Measurements from ENCODE around the gene TMEM38B.

Gene TMEM38B

DNA sequence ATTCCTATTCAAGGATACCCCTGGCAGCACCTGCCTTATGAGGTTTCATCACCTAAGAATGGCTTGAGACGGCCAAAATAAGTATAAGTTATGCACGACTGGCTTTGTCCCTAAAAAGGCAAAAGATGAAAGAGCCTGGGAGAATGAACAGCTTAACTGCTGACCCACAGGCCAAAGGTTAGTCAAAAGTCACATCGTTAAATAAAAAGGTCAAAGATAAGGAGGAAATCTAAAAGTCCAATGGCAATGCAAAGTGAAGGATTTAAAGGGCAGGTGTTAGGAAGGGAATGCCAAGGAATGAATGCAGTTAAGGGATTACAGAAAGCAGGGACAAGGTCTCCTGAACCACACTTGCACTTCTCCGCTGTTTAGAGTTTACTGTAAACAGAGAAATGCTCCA, 26.5 kb upstream of the TMEM38B start (continued):
- TF ChIP-seq, protein P1, sequence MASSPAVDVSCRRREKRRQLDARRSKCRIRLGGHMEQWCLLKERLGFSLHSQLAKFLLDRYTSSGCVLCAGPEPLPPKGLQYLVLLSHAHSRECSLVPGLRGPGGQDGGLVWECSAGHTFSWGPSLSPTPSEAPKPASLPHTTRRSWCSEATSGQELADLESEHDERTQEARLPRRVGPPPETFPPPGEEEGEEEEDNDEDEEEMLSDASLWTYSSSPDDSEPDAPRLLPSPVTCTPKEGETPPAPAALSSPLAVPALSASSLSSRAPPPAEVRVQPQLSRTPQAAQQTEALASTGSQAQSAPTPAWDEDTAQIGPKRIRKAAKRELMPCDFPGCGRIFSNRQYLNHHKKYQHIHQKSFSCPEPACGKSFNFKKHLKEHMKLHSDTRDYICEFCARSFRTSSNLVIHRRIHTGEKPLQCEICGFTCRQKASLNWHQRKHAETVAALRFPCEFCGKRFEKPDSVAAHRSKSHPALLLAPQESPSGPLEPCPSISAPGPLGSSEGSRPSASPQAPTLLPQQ (tag by site-specific recombination; IDR thresholded peaks at IDR 0.05): no peak
- TF ChIP-seq CTCF (tag by site-specific recombination; IDR thresholded peaks at IDR 0.05): no peak
- TF ChIP-seq, protein P2, sequence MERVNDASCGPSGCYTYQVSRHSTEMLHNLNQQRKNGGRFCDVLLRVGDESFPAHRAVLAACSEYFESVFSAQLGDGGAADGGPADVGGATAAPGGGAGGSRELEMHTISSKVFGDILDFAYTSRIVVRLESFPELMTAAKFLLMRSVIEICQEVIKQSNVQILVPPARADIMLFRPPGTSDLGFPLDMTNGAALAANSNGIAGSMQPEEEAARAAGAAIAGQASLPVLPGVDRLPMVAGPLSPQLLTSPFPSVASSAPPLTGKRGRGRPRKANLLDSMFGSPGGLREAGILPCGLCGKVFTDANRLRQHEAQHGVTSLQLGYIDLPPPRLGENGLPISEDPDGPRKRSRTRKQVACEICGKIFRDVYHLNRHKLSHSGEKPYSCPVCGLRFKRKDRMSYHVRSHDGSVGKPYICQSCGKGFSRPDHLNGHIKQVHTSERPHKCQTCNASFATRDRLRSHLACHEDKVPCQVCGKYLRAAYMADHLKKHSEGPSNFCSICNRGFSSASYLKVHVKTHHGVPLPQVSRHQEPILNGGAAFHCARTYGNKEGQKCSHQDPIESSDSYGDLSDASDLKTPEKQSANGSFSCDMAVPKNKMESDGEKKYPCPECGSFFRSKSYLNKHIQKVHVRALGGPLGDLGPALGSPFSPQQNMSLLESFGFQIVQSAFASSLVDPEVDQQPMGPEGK (tag by site-specific recombination; IDR thresholded peaks at IDR 0.05): no peak
- TF ChIP-seq ZNF423 (tag by site-specific recombination; IDR thresholded peaks at IDR 0.05): no peak
- TF ChIP-seq BCL11B (tag by site-specific recombination; IDR thresholded peaks at IDR 0.05; ENCODE audit: low read depth): no peak
- TF ChIP-seq ZNF530 (tag by site-specific recombination; IDR thresholded peaks at IDR 0.05; ENCODE audit: low read depth): no peak
- TF ChIP-seq AEBP2 (tag by site-specific recombination; IDR thresholded peaks at IDR 0.05; ENCODE audit: borderline replicate concordance): no peak
- no peak for TF ChIP-seq ZBTB48 (tag by site-specific recombination; IDR thresholded peaks at IDR 0.05)
- no peak for TF ChIP-seq BCL11A (tag by site-specific recombination; IDR thresholded peaks at IDR 0.05; ENCODE audit: low read depth)
- TF ChIP-seq SP7 (tag by site-specific recombination; IDR thresholded peaks at IDR 0.05): no peak
- TF ChIP-seq ZBTB8A (tag by site-specific recombination; IDR thresholded peaks at IDR 0.05): no peak
- no peak for TF ChIP-seq ZNF621 (tag by site-specific recombination; IDR thresholded peaks at IDR 0.05)
- TF ChIP-seq, protein P3, sequence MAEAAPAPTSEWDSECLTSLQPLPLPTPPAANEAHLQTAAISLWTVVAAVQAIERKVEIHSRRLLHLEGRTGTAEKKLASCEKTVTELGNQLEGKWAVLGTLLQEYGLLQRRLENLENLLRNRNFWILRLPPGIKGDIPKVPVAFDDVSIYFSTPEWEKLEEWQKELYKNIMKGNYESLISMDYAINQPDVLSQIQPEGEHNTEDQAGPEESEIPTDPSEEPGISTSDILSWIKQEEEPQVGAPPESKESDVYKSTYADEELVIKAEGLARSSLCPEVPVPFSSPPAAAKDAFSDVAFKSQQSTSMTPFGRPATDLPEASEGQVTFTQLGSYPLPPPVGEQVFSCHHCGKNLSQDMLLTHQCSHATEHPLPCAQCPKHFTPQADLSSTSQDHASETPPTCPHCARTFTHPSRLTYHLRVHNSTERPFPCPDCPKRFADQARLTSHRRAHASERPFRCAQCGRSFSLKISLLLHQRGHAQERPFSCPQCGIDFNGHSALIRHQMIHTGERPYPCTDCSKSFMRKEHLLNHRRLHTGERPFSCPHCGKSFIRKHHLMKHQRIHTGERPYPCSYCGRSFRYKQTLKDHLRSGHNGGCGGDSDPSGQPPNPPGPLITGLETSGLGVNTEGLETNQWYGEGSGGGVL (tag by site-specific recombination; IDR thresholded peaks at IDR 0.05): no peak
- no peak for TF ChIP-seq ZNF366 (tag by site-specific recombination; conservative IDR thresholded peaks at IDR 0.05)
- TF ChIP-seq ZNF266 (tag by site-specific recombination; IDR thresholded peaks at IDR 0.05; ENCODE audit: low read depth): no peak

DNA sequence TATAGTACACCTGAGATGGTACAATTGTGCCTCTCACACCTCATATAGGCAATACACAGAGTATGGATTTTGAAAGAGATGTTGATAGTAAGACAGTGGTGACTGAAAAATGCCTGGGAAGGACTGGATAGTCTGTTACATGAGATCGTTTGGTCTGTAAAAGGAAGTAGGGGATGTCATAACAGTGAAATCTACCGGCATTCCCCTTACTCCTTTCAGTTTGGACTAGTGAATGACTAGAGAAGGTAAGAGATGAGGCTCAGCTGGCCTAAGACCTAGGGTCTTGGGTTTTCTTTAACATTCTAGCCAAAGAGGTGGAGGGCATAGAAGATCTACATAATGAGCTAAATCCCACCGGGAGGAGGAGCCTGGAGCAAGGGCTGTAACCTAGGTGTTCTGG, 24.0 kb upstream of the TMEM38B start:
- ChIA-PET CTCF (interaction anchor here (1.1 to 1.3 kb wide), 2 partner anchors 14 to 212 kb away, joined by 3 to 4 read pairs; no protein-coding TSS in a partner anchor), POLR2A (no interaction called here)
- H3K36me3 ChIP-seq (ENCODE audit: control insufficient read depth in 2 of 2, insufficient read depth in 1 of 2, low read length in 2 of 2): no peaks in the 10 kb centered on the region
- H3K4me3 ChIP-seq (ENCODE audit: low read depth, low read length): no peak overlapping the region
- no peak overlapping the region for H3K27ac ChIP-seq (ENCODE audit: extremely low read depth, low read depth, low read length)
- no peaks in the 10 kb centered on the region for H3K4me1 ChIP-seq (ENCODE audit: control insufficient read depth, insufficient read depth, low read length)
- no peaks in the 10 kb centered on the region for H3K9me3 ChIP-seq (ENCODE audit: control insufficient read depth, insufficient read depth, low read depth, low read length)
- TF ChIP-seq AEBP2 (tag by site-specific recombination; IDR thresholded peaks at IDR 0.05; ENCODE audit: borderline replicate concordance) (no peak), ZNF501 (tag by site-specific recombination; IDR thresholded peaks at IDR 0.05) (no peak), ZSCAN30 (tag by site-specific recombination; IDR thresholded peaks at IDR 0.05) (no peak), ZNF510 (tag by site-specific recombination; IDR thresholded peaks at IDR 0.05; ENCODE audit: insufficient replicate concordance) (no peak), ZNF776 (tag by site-specific recombination; IDR thresholded peaks at IDR 0.05; ENCODE audit: borderline replicate concordance) (no peak), ZNF146 (tag by site-specific recombination; IDR thresholded peaks at IDR 0.05) (no peak), KLF8 (tag by site-specific recombination; IDR thresholded peaks at IDR 0.05) (no peak), ZEB2 (tag by site-specific recombination; IDR thresholded peaks at IDR 0.05) (no peak)
- TF ChIP-seq, protein P4, sequence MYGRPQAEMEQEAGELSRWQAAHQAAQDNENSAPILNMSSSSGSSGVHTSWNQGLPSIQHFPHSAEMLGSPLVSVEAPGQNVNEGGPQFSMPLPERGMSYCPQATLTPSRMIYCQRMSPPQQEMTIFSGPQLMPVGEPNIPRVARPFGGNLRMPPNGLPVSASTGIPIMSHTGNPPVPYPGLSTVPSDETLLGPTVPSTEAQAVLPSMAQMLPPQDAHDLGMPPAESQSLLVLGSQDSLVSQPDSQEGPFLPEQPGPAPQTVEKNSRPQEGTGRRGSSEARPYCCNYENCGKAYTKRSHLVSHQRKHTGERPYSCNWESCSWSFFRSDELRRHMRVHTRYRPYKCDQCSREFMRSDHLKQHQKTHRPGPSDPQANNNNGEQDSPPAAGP (tag by site-specific recombination; IDR thresholded peaks at IDR 0.05): no peak
